ENCODE measurements around the gene DVL1. TPM values are rescaled to one million over a fixed set of nuclear protein-coding genes. Genes with fewer than 3 reads are reported as not detected.

DVL1 gene
- total RNA-seq, 1 donor from 2014 or later, result 55.0 TPM

DNA sequence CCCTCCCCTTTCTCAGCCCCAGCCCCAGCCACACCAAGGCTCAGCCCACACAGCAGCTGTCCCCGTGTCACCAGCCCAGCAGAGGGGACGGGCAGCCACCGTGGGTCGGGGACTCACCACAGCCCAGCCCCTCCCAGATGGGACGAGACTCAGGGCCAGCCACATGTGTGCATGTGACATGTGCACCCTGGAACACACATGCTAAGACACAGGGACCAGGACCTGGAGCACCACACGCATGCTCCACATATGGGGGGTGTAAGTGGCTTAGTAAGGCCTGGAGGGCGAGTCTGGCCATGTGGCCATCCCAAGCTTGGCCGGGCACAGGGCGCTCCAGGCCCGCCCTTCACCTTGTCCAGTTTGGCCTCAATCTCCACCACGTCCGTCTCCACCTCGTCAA, 45.5 kb downstream of the DVL1 start:
- H3K27ac ChIP-seq (ENCODE audit: low read depth, low read length), result no peak overlapping the region
- no peaks in the 10 kb centered on the region for H3K9me3 Mint-ChIP-seq (ENCODE audit: unreplicated experiment)

DNA sequence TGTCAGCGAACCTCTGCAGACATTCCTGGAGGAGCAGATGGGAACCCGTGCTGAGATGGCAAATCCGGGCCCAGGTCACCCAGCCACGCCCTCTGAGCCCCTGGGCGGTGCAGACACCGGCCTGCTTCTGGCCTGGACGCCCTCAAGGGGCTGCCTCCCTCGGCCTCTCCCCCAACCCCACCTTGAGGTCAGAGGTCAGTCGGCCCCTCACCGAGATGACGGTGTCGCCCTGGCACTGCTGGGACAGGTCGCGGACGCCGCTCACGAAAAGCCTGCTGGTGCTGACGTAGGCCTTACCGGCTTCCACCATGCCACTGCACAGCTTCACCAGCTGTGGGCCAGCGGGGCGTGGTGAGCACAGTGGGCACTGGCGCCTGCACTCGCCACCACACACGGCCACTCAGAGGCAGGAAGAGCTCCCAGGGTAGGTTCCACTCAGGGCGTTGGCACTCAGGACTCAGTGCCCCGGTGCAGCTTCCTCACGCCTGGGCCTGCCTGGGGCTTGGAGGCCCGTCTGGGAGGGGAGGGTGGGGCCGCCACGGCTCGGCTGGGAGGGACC, 46.2 kb downstream of the DVL1 start:
- Mint-ChIP-seq H3K9me3 (ENCODE audit: unreplicated experiment) (no peaks in the 10 kb centered on the region), H3K4me1 (ENCODE audit: low read depth, unreplicated experiment) (peaks cover 8% of the 10 kb centered on the region), H3K27ac (ENCODE audit: unreplicated experiment) (no peak overlapping the region), H3K4me3 (ENCODE audit: unreplicated experiment) (no peak overlapping the region), H3K36me3 (ENCODE audit: low read depth, unreplicated experiment) (peaks cover 4% of the 10 kb centered on the region), H3K27me3 (ENCODE audit: low read depth, unreplicated experiment) (no peaks in the 10 kb centered on the region)
- Histone ChIP-seq H3K9ac (ENCODE audit: low read length) (no peak overlapping the region), H2AFZ (ENCODE audit: low read depth, low read length) (no peak overlapping the region), H3K9me3 (ENCODE audit: insufficient read depth, low read depth, low read length) (no peaks in the 10 kb centered on the region), H3K4me2 (ENCODE audit: low read length) (no peak overlapping the region), H3K36me3 (ENCODE audit: insufficient read depth, low read length) (no peaks in the 10 kb centered on the region), H3K27ac (ENCODE audit: low read depth, low read length) (no peak overlapping the region), H3K4me3 (ENCODE audit: insufficient read depth, low read depth, low read length) (no peak overlapping the region), H3K4me1 (ENCODE audit: insufficient read depth, low read length) (peaks cover 31% of the 10 kb centered on the region), H3K27me3 (ENCODE audit: insufficient read depth, low read length) (no peaks in the 10 kb centered on the region), H4K20me1 (ENCODE audit: insufficient read depth, low read length) (peaks cover 73% of the 10 kb centered on the region), H3K79me2 (ENCODE audit: insufficient read depth, low read length) (peaks cover 44% of the 10 kb centered on the region)
- FAIRE-seq, result no peak
- no peak for TF ChIP-seq EZH2 (IDR thresholded peaks at IDR 0.05; ENCODE audit: insufficient read depth, low read length)
- TF ChIP-seq, protein P1, sequence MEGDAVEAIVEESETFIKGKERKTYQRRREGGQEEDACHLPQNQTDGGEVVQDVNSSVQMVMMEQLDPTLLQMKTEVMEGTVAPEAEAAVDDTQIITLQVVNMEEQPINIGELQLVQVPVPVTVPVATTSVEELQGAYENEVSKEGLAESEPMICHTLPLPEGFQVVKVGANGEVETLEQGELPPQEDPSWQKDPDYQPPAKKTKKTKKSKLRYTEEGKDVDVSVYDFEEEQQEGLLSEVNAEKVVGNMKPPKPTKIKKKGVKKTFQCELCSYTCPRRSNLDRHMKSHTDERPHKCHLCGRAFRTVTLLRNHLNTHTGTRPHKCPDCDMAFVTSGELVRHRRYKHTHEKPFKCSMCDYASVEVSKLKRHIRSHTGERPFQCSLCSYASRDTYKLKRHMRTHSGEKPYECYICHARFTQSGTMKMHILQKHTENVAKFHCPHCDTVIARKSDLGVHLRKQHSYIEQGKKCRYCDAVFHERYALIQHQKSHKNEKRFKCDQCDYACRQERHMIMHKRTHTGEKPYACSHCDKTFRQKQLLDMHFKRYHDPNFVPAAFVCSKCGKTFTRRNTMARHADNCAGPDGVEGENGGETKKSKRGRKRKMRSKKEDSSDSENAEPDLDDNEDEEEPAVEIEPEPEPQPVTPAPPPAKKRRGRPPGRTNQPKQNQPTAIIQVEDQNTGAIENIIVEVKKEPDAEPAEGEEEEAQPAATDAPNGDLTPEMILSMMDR (IDR thresholded peaks at IDR 0.05; ENCODE audit: insufficient read depth, low read depth, low read length), result no peak
- no peak for DNase-seq (ENCODE audit: low read depth)

More for the DNA sequence above, 45.5 kb downstream of the DVL1 start:
- H3K36me3 ChIP-seq (ENCODE audit: insufficient read depth, low read length), result no peaks in the 10 kb centered on the region
- no peak overlapping the region for H3K9ac ChIP-seq (ENCODE audit: low read length)
- no peaks in the 10 kb centered on the region for H3K27me3 ChIP-seq (ENCODE audit: insufficient read depth, low read length)
- Mint-ChIP-seq H3K27ac (ENCODE audit: unreplicated experiment) (no peak overlapping the region), H3K4me3 (ENCODE audit: unreplicated experiment) (no peak overlapping the region), H3K27me3 (ENCODE audit: low read depth, unreplicated experiment) (no peaks in the 10 kb centered on the region), H3K4me1 (ENCODE audit: low read depth, unreplicated experiment) (peaks cover 8% of the 10 kb centered on the region), H3K36me3 (ENCODE audit: low read depth, unreplicated experiment) (peaks cover 4% of the 10 kb centered on the region)
- H3K4me2 ChIP-seq (ENCODE audit: low read length), result no peak overlapping the region
- H4K20me1 ChIP-seq (ENCODE audit: insufficient read depth, low read length), result peaks cover 73% of the 10 kb centered on the region
- TF ChIP-seq, protein P1 (IDR thresholded peaks at IDR 0.05; ENCODE audit: insufficient read depth, low read depth, low read length), result no peak
- TF ChIP-seq EZH2 (IDR thresholded peaks at IDR 0.05; ENCODE audit: insufficient read depth, low read length), result no peak
- H3K4me1 ChIP-seq (ENCODE audit: insufficient read depth, low read length), result peaks cover 31% of the 10 kb centered on the region
- no peak overlapping the region for H3K4me3 ChIP-seq (ENCODE audit: insufficient read depth, low read depth, low read length)
- DNase-seq (ENCODE audit: low read depth), result no peak
- H3K9me3 ChIP-seq (ENCODE audit: insufficient read depth, low read depth, low read length), result no peaks in the 10 kb centered on the region
- H3K79me2 ChIP-seq (ENCODE audit: insufficient read depth, low read length), result peaks cover 44% of the 10 kb centered on the region
- no peak for FAIRE-seq
- no peak overlapping the region for H2AFZ ChIP-seq (ENCODE audit: low read depth, low read length)

DNA sequence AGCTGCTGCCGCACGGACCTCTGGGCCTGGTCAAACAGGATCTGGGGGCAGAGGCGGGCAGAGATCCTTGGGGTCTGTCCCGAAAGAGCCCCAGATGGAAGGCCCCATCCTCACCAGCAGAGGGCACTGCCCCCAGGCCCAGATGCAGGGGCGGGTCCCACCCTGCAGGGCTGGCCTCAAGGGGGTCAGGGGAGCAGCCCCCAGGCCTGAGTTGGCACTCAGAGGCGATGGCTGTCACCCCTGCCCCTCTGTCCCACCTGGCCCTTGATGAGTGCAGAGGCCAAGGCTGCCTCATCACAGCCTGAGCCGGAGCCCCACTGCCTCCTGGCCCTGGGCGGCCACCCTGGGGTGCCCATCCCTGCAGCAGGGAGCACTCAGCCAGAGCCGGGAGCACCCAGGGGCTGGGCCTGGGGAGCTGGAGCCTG, 47.2 kb downstream of the DVL1 start:
- no peak for FAIRE-seq
- H3K4me3 ChIP-seq (ENCODE audit: insufficient read depth, low read depth, low read length), result no peak overlapping the region
- peaks cover 8% of the 10 kb centered on the region for H3K4me1 Mint-ChIP-seq (ENCODE audit: low read depth, unreplicated experiment)
- H2AFZ ChIP-seq (ENCODE audit: low read depth, low read length), result no peak overlapping the region
- peaks cover 29% of the 10 kb centered on the region for H3K4me1 ChIP-seq (ENCODE audit: insufficient read depth, low read length)
- H3K27me3 Mint-ChIP-seq (ENCODE audit: low read depth, unreplicated experiment), result no peaks in the 10 kb centered on the region
- H3K9me3 Mint-ChIP-seq (ENCODE audit: unreplicated experiment), result no peaks in the 10 kb centered on the region
- no peaks in the 10 kb centered on the region for H3K27me3 ChIP-seq (ENCODE audit: insufficient read depth, low read length)
- H3K4me2 ChIP-seq (ENCODE audit: low read length), result no peak overlapping the region
- no peaks in the 10 kb centered on the region for H3K9me3 ChIP-seq (ENCODE audit: insufficient read depth, low read depth, low read length)
- peaks cover 4% of the 10 kb centered on the region for H3K36me3 Mint-ChIP-seq (ENCODE audit: low read depth, unreplicated experiment)
- H4K20me1 ChIP-seq (ENCODE audit: insufficient read depth, low read length), result peaks cover 71% of the 10 kb centered on the region
- H3K9ac ChIP-seq (ENCODE audit: low read length), result no peak overlapping the region
- no peak overlapping the region for H3K27ac ChIP-seq (ENCODE audit: low read depth, low read length)
- H3K36me3 ChIP-seq (ENCODE audit: insufficient read depth, low read length), result no peaks in the 10 kb centered on the region
- H3K79me2 ChIP-seq (ENCODE audit: insufficient read depth, low read length), result peaks cover 37% of the 10 kb centered on the region
- no peak for DNase-seq (ENCODE audit: low read depth)
- no peak overlapping the region for H3K4me3 Mint-ChIP-seq (ENCODE audit: unreplicated experiment)
- no peak overlapping the region for H3K27ac Mint-ChIP-seq (ENCODE audit: unreplicated experiment)
- no peak for TF ChIP-seq EZH2 (IDR thresholded peaks at IDR 0.05; ENCODE audit: insufficient read depth, low read length)
- TF ChIP-seq, protein P1 (IDR thresholded peaks at IDR 0.05; ENCODE audit: insufficient read depth, low read depth, low read length), result no peak
